ENCODE data around the gene G6PD.
"Not testable (repeated sequence)": the region's sequence is repeated elsewhere in the genome, so short reads cannot be mapped to it uniquely, and the experiment has no call there.

DNA sequence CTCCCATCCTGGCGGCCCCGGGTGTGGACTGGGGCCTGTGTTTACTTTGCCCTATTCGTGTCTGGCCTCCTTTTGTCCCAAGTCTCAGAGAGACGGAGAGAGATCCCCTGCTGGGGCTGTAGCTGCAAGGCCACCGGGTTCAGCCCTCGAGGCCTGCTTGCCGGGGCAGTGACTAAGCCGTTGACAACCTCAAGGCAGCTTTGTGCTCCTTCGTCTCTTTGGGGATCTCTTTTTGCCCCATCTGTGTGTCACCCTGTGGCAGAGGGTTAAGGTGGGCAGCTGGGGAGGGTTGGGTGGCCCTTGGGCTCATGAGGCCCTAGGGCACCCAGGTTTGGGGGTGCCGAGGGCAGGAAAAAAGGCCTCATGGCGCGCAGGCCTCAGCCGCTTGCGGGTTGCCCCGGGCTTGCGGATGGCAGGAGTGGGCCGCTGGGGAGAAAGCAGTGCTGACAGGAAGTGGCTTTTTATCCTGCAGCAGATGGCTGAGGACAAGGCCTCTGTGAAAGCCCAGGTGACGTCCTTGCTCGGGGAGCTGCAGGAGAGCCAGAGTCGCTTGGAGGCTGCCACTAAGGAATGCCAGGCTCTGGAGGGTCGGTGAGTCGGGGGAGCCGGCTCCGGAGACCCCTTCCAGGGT, 11.5 kb upstream of the G6PD start:
- not testable (repeated sequence) for TF ChIP-seq EZH2 (IDR thresholded peaks at IDR 0.05; ENCODE audit: low read depth, low read length, severe bottlenecking); POLR2A (IDR thresholded peaks at IDR 0.05; ENCODE audit: control extremely low read depth in 1 of 2, low read depth in 2 of 2, low read length in 2 of 2); ASH2L (IDR thresholded peaks at IDR 0.05; ENCODE audit: low read length); ZNF274 (IDR thresholded peaks at IDR 0.05; ENCODE audit: borderline replicate concordance, extremely low read depth, low read length); CREB1 (IDR thresholded peaks at IDR 0.05); FOSL1 (IDR thresholded peaks at IDR 0.05; ENCODE audit: insufficient read depth, low read depth, low read length); CHD7 (IDR thresholded peaks at IDR 0.05; ENCODE audit: insufficient replicate concordance, low read length); RAD21 (IDR thresholded peaks at IDR 0.05 in 1 of 2, conservative IDR thresholded peaks at IDR 0.05 in 1 of 2; ENCODE audit: low read depth in 2 of 2, low read length in 2 of 2)
- TF ChIP-seq, protein P1, sequence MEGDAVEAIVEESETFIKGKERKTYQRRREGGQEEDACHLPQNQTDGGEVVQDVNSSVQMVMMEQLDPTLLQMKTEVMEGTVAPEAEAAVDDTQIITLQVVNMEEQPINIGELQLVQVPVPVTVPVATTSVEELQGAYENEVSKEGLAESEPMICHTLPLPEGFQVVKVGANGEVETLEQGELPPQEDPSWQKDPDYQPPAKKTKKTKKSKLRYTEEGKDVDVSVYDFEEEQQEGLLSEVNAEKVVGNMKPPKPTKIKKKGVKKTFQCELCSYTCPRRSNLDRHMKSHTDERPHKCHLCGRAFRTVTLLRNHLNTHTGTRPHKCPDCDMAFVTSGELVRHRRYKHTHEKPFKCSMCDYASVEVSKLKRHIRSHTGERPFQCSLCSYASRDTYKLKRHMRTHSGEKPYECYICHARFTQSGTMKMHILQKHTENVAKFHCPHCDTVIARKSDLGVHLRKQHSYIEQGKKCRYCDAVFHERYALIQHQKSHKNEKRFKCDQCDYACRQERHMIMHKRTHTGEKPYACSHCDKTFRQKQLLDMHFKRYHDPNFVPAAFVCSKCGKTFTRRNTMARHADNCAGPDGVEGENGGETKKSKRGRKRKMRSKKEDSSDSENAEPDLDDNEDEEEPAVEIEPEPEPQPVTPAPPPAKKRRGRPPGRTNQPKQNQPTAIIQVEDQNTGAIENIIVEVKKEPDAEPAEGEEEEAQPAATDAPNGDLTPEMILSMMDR (IDR thresholded peaks at IDR 0.05; ENCODE audit: control extremely low read depth in 1 of 3, insufficient read depth in 1 of 3, low read depth in 1 of 3, low read length in 3 of 3), result not testable (repeated sequence)

All from H1 (cell line).